GM18870 (cell line): Measurements from ENCODE around the gene IL16.

Experiments
- ATAC-seq: cut with Tn5 transposase; IDR thresholded peaks from one replicate; pipeline ENCODE4 v1.9.1; 2021; ENCODE audit warnings: moderate library complexity; ENCODE audit not compliant: unreplicated experiment

IL16 gene

GRCh38 chr15:81361891-81362290 lies 165.2 kb downstream of the IL16 start:
- ATAC-seq = no peak

DNA sequence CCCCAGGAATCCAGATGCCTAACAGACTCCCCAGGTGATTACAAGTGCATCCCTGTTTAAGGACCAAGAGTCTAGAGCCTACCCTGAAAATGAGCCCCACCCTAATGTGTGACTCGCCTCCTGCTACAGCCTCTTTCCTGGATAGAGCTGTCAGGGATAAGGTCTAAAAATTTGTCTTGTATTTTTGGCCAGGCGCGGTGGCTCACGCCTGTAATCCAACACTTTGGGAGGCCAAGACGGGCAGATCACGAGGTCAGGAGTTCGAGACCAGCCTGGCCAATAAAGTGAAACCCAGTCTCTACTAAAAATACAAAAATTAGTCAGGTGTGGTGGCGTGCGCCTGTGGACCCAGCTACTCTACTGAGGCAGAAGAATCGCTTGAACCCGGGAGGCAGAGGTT lies 166.1 kb downstream of the IL16 start:
- no peak for ATAC-seq

DNA sequence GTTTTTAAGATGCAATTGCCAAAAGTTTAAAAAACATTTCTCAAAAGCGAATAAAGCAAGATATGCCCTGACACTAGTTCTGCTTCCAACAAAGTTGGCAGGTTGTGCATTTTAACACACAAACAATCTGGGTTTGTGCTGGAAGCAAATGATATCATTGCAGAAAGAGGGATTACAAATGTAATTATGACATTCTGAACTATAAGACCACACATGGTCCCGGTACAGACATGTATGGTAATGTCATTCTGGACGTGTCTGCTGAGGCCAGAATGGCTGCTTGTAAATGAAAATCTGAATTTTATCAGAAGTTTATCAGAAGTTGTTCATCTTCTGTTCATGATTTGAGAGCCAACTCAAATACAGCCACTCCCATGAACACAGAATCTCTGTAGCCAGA lies 166.6 kb downstream of the IL16 start:
- ATAC-seq = no peak
